ENCODE results near the gene GNAZ.

GNAZ gene

GRCh38 chr22:23080613-23081290 is 10.4 kb downstream of the GNAZ start:
- no peaks in the 10 kb centered on the region for H3K27me3 ChIP-seq (ENCODE audit: insufficient read depth, poor library complexity, severe bottlenecking)
- H3K27ac ChIP-seq (ENCODE audit: poor library complexity, severe bottlenecking) = no peak overlapping the region
- no peak for TF ChIP-seq CTCF (IDR thresholded peaks at IDR 0.05; ENCODE audit: poor library complexity, severe bottlenecking)
- peaks cover 6% of the 10 kb centered on the region for H3K9me3 ChIP-seq (ENCODE audit: severe bottlenecking)
- no peak overlapping the region for H3K4me3 ChIP-seq (ENCODE audit: severe bottlenecking)
- DNase-seq (ENCODE audit: low spot score) = no peak
- no peak for ATAC-seq (ENCODE audit: low read depth)
- no peaks in the 10 kb centered on the region for H3K4me1 ChIP-seq (ENCODE audit: insufficient read depth, poor library complexity, severe bottlenecking)
- no peaks in the 10 kb centered on the region for H3K36me3 ChIP-seq (ENCODE audit: low read depth)

GRCh38 chr22:23082534-23083314 is 12.4 kb downstream of the GNAZ start:
- Histone ChIP-seq H3K36me3 (ENCODE audit: low read depth) (no peaks in the 10 kb centered on the region), H3K4me3 (ENCODE audit: severe bottlenecking) (no peak overlapping the region), H3K27me3 (ENCODE audit: insufficient read depth, poor library complexity, severe bottlenecking) (no peaks in the 10 kb centered on the region), H3K9me3 (ENCODE audit: severe bottlenecking) (peaks cover 6% of the 10 kb centered on the region), H3K27ac (ENCODE audit: poor library complexity, severe bottlenecking) (no peak overlapping the region), H3K4me1 (ENCODE audit: insufficient read depth, poor library complexity, severe bottlenecking) (no peaks in the 10 kb centered on the region)
- ATAC-seq (ENCODE audit: low read depth) (no peak), DNase-seq (ENCODE audit: low spot score) (no peak)
- no peak for TF ChIP-seq CTCF (IDR thresholded peaks at IDR 0.05; ENCODE audit: poor library complexity, severe bottlenecking)

GRCh38 chr22:23083315-23084021 is 13.1 kb downstream of the GNAZ start:
- no peak overlapping the region for H3K4me3 ChIP-seq (ENCODE audit: severe bottlenecking)
- TF ChIP-seq CTCF (IDR thresholded peaks at IDR 0.05; ENCODE audit: poor library complexity, severe bottlenecking) = no peak
- ATAC-seq (ENCODE audit: low read depth) = no peak
- H3K9me3 ChIP-seq (ENCODE audit: severe bottlenecking) = peaks cover 6% of the 10 kb centered on the region
- H3K36me3 ChIP-seq (ENCODE audit: low read depth) = no peaks in the 10 kb centered on the region
- no peaks in the 10 kb centered on the region for H3K4me1 ChIP-seq (ENCODE audit: insufficient read depth, poor library complexity, severe bottlenecking)
- DNase-seq (ENCODE audit: low spot score) = no peak
- no peak overlapping the region for H3K27ac ChIP-seq (ENCODE audit: poor library complexity, severe bottlenecking)
- no peaks in the 10 kb centered on the region for H3K27me3 ChIP-seq (ENCODE audit: insufficient read depth, poor library complexity, severe bottlenecking)

GRCh38 chr22:23084453-23085350 is 14.4 kb downstream of the GNAZ start:
- Histone ChIP-seq H3K36me3 (ENCODE audit: low read depth) (no peaks in the 10 kb centered on the region), H3K4me3 (ENCODE audit: severe bottlenecking) (no peak overlapping the region), H3K9me3 (ENCODE audit: severe bottlenecking) (peaks cover 6% of the 10 kb centered on the region), H3K4me1 (ENCODE audit: insufficient read depth, poor library complexity, severe bottlenecking) (no peaks in the 10 kb centered on the region), H3K27ac (ENCODE audit: poor library complexity, severe bottlenecking) (no peak overlapping the region), H3K27me3 (ENCODE audit: insufficient read depth, poor library complexity, severe bottlenecking) (no peaks in the 10 kb centered on the region)
- no peak for ATAC-seq (ENCODE audit: low read depth)
- DNase-seq (ENCODE audit: low spot score) = no peak
- TF ChIP-seq CTCF (IDR thresholded peaks at IDR 0.05; ENCODE audit: poor library complexity, severe bottlenecking) = no peak

Data from RWPE2 (cell line).